ENCODE results near the gene FMO5.
"Not testable (repeated sequence)": the region's sequence is repeated elsewhere in the genome, so short reads cannot be mapped to it uniquely, and the experiment has no call there.

Gene FMO5

DNA sequence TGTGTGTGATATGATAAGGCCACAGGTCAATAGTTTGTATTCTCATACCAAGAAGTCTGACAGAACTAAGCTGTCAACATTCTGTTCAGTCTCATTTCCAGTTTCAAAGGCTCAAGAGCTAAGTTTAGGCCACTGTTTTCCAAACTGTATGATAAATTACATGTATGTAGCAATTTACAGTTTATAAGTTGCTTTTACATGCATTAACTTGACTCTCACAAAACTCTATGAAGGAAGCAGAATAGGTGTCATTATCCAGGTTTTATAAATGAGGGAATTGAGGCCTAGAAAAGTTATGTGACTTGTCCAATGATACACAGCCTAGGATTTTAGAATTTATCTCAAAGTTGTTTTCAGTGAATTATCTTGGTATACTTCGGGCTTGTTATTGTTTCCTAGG lies 23.4 kb downstream of the FMO5 start:
- CTCF ChIA-PET, result no interaction called here

DNA sequence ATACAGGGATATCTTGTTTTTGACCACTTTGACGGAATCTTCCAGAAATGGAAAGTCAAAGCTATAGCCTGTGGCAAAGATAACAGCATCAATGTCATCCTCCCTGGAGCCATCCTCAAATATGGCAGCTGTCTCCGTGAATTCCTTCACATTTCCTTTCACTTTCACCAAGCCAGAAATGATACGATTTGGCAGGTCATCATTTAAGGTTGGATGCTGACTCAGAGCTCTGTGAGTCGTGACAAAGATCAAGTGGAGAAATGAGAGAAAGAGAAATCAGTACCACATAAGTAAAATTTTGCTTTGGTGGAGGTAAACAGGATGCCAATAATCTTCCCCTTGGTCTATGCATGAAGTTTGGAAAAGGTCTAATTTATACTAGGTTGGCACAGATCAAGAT lies 23.9 kb downstream of the FMO5 start:
- no peak overlapping the region for H3K4me3 ChIP-seq (ENCODE audit: low read depth, low read length)

More for the DNA sequence above, 23.4 kb downstream of the FMO5 start:
- Histone ChIP-seq H3K36me3 (ENCODE audit: control insufficient read depth in 2 of 2, insufficient read depth in 1 of 2, low read length in 2 of 2) (no peaks in the 10 kb centered on the region), H3K27ac (ENCODE audit: extremely low read depth, low read depth, low read length) (no peak overlapping the region), H3K4me3 (ENCODE audit: low read depth, low read length) (no peak overlapping the region), H3K4me1 (ENCODE audit: control insufficient read depth, insufficient read depth, low read length) (no peaks in the 10 kb centered on the region), H3K9me3 (ENCODE audit: control insufficient read depth, insufficient read depth, low read depth, low read length) (no peaks in the 10 kb centered on the region)
- POLR2A ChIA-PET, result no interaction called here
- TF ChIP-seq ZNF391 (tag by site-specific recombination; IDR thresholded peaks at IDR 0.05; ENCODE audit: borderline replicate concordance, low read depth) (no peak), FEZF1 (tag by site-specific recombination; IDR thresholded peaks at IDR 0.05) (no peak), ZNF112 (tag by site-specific recombination; IDR thresholded peaks at IDR 0.05) (no peak), ZNF785 (tag by site-specific recombination; IDR thresholded peaks at IDR 0.05) (no peak), ZNF211 (tag by site-specific recombination; IDR thresholded peaks at IDR 0.05; ENCODE audit: low read depth) (no peak), ZNF157 (tag by site-specific recombination; IDR thresholded peaks at IDR 0.05) (no peak)
- TF ChIP-seq, protein P1, sequence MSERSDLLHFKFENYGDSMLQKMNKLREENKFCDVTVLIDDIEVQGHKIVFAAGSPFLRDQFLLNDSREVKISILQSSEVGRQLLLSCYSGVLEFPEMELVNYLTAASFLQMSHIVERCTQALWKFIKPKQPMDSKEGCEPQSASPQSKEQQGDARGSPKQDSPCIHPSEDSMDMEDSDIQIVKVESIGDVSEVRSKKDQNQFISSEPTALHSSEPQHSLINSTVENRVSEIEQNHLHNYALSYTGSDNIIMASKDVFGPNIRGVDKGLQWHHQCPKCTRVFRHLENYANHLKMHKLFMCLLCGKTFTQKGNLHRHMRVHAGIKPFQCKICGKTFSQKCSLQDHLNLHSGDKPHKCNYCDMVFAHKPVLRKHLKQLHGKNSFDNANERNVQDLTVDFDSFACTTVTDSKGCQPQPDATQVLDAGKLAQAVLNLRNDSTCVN (tag by site-specific recombination; optimal IDR thresholded peaks at IDR 0.05), result no peak

DNA sequence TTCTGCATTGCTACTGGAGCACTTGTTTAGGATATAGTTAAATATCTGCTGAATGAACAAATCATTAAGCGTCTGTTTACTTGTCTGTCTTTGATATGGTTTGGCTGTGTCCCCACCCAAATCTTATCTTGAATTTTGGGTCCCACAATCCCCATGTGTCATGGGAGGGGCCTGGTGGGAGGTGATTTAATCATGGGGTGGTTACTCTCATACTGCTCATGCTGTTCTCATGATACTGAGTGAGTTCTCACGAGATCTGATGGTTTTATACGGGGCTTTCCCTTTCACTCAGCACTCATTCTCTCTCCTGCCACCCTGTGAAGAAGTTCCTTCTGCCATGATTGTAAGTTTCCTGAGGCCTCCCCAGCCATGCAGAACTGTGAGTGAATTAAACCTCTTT lies 27.8 kb downstream of the FMO5 start:
- H3K4me1 ChIP-seq (ENCODE audit: control insufficient read depth, insufficient read depth, low read length); H3K4me3 ChIP-seq (ENCODE audit: low read depth, low read length); CTCF ChIA-PET; H3K9me3 ChIP-seq (ENCODE audit: control insufficient read depth, insufficient read depth, low read depth, low read length); H3K36me3 ChIP-seq (ENCODE audit: control insufficient read depth in 2 of 2, insufficient read depth in 1 of 2, low read length in 2 of 2); H3K27ac ChIP-seq (ENCODE audit: extremely low read depth, low read depth, low read length); POLR2A ChIA-PET: not testable (repeated sequence)

More for the DNA sequence above, 23.9 kb downstream of the FMO5 start:
- Histone ChIP-seq H3K27ac (ENCODE audit: extremely low read depth, low read depth, low read length) (no peak overlapping the region), H3K36me3 (ENCODE audit: control insufficient read depth in 2 of 2, insufficient read depth in 1 of 2, low read length in 2 of 2) (no peaks in the 10 kb centered on the region), H3K4me1 (ENCODE audit: control insufficient read depth, insufficient read depth, low read length) (no peaks in the 10 kb centered on the region), H3K9me3 (ENCODE audit: control insufficient read depth, insufficient read depth, low read depth, low read length) (no peaks in the 10 kb centered on the region)
- no peak for TF ChIP-seq ZNF596 (tag by site-specific recombination; IDR thresholded peaks at IDR 0.05)
- TF ChIP-seq, protein P2, sequence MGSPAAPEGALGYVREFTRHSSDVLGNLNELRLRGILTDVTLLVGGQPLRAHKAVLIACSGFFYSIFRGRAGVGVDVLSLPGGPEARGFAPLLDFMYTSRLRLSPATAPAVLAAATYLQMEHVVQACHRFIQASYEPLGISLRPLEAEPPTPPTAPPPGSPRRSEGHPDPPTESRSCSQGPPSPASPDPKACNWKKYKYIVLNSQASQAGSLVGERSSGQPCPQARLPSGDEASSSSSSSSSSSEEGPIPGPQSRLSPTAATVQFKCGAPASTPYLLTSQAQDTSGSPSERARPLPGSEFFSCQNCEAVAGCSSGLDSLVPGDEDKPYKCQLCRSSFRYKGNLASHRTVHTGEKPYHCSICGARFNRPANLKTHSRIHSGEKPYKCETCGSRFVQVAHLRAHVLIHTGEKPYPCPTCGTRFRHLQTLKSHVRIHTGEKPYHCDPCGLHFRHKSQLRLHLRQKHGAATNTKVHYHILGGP (tag by site-specific recombination; IDR thresholded peaks at IDR 0.05), result no peak
- TF ChIP-seq, protein P3, sequence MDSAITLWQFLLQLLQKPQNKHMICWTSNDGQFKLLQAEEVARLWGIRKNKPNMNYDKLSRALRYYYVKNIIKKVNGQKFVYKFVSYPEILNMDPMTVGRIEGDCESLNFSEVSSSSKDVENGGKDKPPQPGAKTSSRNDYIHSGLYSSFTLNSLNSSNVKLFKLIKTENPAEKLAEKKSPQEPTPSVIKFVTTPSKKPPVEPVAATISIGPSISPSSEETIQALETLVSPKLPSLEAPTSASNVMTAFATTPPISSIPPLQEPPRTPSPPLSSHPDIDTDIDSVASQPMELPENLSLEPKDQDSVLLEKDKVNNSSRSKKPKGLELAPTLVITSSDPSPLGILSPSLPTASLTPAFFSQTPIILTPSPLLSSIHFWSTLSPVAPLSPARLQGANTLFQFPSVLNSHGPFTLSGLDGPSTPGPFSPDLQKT (IDR thresholded peaks at IDR 0.05; ENCODE audit: borderline replicate concordance, low read depth, low read length), result no peak
- TF ChIP-seq ZNF514 (tag by site-specific recombination; IDR thresholded peaks at IDR 0.05), result no peak
- TF ChIP-seq KLF9 (tag by site-specific recombination; IDR thresholded peaks at IDR 0.05; ENCODE audit: low read depth), result no peak
- TF ChIP-seq, protein P4, sequence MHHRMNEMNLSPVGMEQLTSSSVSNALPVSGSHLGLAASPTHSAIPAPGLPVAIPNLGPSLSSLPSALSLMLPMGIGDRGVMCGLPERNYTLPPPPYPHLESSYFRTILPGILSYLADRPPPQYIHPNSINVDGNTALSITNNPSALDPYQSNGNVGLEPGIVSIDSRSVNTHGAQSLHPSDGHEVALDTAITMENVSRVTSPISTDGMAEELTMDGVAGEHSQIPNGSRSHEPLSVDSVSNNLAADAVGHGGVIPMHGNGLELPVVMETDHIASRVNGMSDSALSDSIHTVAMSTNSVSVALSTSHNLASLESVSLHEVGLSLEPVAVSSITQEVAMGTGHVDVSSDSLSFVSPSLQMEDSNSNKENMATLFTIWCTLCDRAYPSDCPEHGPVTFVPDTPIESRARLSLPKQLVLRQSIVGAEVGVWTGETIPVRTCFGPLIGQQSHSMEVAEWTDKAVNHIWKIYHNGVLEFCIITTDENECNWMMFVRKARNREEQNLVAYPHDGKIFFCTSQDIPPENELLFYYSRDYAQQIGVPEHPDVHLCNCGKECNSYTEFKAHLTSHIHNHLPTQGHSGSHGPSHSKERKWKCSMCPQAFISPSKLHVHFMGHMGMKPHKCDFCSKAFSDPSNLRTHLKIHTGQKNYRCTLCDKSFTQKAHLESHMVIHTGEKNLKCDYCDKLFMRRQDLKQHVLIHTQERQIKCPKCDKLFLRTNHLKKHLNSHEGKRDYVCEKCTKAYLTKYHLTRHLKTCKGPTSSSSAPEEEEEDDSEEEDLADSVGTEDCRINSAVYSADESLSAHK (tag by site-specific recombination; IDR thresholded peaks at IDR 0.05), result no peak
- no peak for TF ChIP-seq KLF1 (tag by site-specific recombination; IDR thresholded peaks at IDR 0.05)
- TF ChIP-seq ZNF423 (tag by site-specific recombination; IDR thresholded peaks at IDR 0.05), result no peak
- no peak for TF ChIP-seq ZIC2 (tag by site-specific recombination; IDR thresholded peaks at IDR 0.05)
- TF ChIP-seq ZNF777 (tag by site-specific recombination; IDR thresholded peaks at IDR 0.05; ENCODE audit: borderline replicate concordance), result no peak
- no peak for TF ChIP-seq ZNF175 (tag by site-specific recombination; IDR thresholded peaks at IDR 0.05)
- no peak for TF ChIP-seq ZNF350 (tag by site-specific recombination; IDR thresholded peaks at IDR 0.05)
- ChIA-PET POLR2A (no interaction called here), CTCF (no interaction called here)
